Body of pancreas (tissue), 4 donors: ENCODE measurements around the gene ZFP36L2.

ENCODE experiments used
- CTCF ChIP-seq, 7 experiments: fragments of 450-650 bp in 4 of 7; fragments of 200-600 bp in 3 of 7; sonication (generic) in 3 of 7; IDR thresholded peaks; one replicate each; pipeline ENCODE4 v1.5.1; 2016 to 2019; ENCODE audit warnings: antibody characterized with exemption in 7 of 7
- POLR2A ChIP-seq, 3 donors: fragments of 450-650 bp; IDR thresholded peaks; one replicate each; pipeline ENCODE4 v1.6.1; 2016; ENCODE audit warnings: antibody characterized with exemption in 3 of 3, mild to moderate bottlenecking in 2 of 3

DNA sequence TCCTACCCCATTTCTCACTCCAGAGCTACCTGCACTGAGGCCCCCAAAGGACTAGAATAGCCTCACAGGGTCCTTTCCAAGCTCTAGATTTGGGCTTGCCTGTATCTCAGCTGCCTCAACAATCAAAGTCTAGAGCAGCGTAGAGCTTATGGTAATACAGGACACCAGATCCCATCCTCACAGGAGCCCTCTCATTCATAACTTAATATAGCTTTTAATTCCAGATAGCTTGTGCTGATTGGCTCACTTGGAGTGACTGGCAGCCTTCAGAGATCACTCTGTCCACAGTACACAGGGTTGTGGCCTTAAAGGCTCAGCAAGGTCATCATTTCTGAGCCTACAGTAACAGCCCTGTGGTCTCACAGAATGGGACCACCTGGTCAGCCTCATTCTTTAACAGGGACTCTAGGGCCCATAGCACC lies 51.4 kb downstream of the ZFP36L2 start:
- TF ChIP-seq POLR2A (IDR thresholded peaks at IDR 0.05) (no peak), CTCF (IDR thresholded peaks at IDR 0.05) (no peak)
